ENCODE measurements around the gene CREBRF.
"Not testable (repeated sequence)": the region's sequence is repeated elsewhere in the genome, so short reads cannot be mapped to it uniquely, and the experiment has no call there.

The CREBRF gene

GRCh38 chr5:173035904-173036707 is 20.0 kb upstream of the CREBRF start:
- DNase-seq, result no peak

- no peak for DNase-seq
Observed at GRCh38 chr5:173039188-173039587, 17.0 kb upstream of the CREBRF start.

GRCh38 chr5:173039964-173040363 is 16.2 kb upstream of the CREBRF start:
- DNase-seq, result no peak

GRCh38 chr5:173041881-173042762 is 14.0 kb upstream of the CREBRF start:
- no peak for DNase-seq

- no peak for DNase-seq
Observed at GRCh38 chr5:173042763-173043107, 13.4 kb upstream of the CREBRF start.

GRCh38 chr5:173045474-173045873 is 10.7 kb upstream of the CREBRF start:
- DNase-seq, result no peak

GRCh38 chr5:173047096-173047837 is 8.9 kb upstream of the CREBRF start:
- not testable (repeated sequence) for DNase-seq

GRCh38 chr5:173047838-173048105 is 8.4 kb upstream of the CREBRF start:
- no peak for DNase-seq

- DNase-seq, result no peak
Observed at GRCh38 chr5:173050791-173051190, 5.4 kb upstream of the CREBRF start.

- DNase-seq, result no peak
Observed at GRCh38 chr5:173051746-173052145, 4.4 kb upstream of the CREBRF start.

GRCh38 chr5:173053041-173053440 is 3.1 kb upstream of the CREBRF start:
- DNase-seq, result no peak

GRCh38 chr5:173055042-173055721 is 970 bp upstream of the CREBRF start:
- DNase-seq, result no peak

GRCh38 chr5:173055722-173055982 is 500 bp upstream of the CREBRF start:
- DNase-seq, result no peak

- peak; percentile 62 for DNase-seq
Observed at GRCh38 chr5:173056783-173057061, 570 bp downstream of the CREBRF start.

GRCh38 chr5:173057062-173057924 is 1.1 kb downstream of the CREBRF start:
- peak; percentile 71 for DNase-seq

GRCh38 chr5:173062141-173062540 is 6.0 kb downstream of the CREBRF start:
- DNase-seq, result no peak

- DNase-seq, result no peak
Observed at GRCh38 chr5:173065155-173065554, 9.0 kb downstream of the CREBRF start.

- no peak for DNase-seq
Observed at GRCh38 chr5:173069671-173070070, 13.5 kb downstream of the CREBRF start.

GRCh38 chr5:173075137-173075843 is 19.1 kb downstream of the CREBRF start:
- DNase-seq, result peak; percentile 34

GRCh38 chr5:173075970-173076369 is 19.8 kb downstream of the CREBRF start:
- DNase-seq, result no peak

GRCh38 chr5:173076471-173076870 is 20.3 kb downstream of the CREBRF start:
- DNase-seq, result not testable (repeated sequence)

- no peak for DNase-seq
Observed at GRCh38 chr5:173078878-173079277, 22.7 kb downstream of the CREBRF start.
